ENCODE measurements around the gene APOBEC3B.

DNA sequence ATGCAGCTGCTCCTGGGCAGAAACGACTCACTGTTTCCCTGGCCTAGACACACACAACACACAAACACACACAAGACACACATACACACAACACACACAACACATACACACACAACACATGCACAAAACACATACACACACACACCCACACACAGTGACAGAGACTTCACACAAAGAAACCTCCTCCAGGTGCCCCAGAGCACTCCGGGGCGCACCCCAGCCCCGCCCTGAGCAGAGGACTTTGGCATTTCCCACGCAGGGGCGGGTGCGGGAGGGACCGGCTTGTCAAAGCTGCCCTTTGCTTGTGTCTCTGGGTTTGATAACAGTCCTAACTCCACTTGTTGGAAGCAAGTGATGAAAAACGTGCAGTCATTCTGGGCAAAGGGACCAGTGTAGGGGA, 18.3 kb upstream of the APOBEC3B start:
- TF ChIP-seq, protein P1, sequence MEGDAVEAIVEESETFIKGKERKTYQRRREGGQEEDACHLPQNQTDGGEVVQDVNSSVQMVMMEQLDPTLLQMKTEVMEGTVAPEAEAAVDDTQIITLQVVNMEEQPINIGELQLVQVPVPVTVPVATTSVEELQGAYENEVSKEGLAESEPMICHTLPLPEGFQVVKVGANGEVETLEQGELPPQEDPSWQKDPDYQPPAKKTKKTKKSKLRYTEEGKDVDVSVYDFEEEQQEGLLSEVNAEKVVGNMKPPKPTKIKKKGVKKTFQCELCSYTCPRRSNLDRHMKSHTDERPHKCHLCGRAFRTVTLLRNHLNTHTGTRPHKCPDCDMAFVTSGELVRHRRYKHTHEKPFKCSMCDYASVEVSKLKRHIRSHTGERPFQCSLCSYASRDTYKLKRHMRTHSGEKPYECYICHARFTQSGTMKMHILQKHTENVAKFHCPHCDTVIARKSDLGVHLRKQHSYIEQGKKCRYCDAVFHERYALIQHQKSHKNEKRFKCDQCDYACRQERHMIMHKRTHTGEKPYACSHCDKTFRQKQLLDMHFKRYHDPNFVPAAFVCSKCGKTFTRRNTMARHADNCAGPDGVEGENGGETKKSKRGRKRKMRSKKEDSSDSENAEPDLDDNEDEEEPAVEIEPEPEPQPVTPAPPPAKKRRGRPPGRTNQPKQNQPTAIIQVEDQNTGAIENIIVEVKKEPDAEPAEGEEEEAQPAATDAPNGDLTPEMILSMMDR (IDR thresholded peaks at IDR 0.05): no peak
- TF ChIP-seq POLR2AphosphoS5 (IDR thresholded peaks at IDR 0.05): no peak
- TF ChIP-seq POLR2A (IDR thresholded peaks at IDR 0.05): no peak

All from breast epithelium (tissue), 3 donors.